ENCODE results near the gene SART1. TPM values are rescaled to one million over a fixed set of nuclear protein-coding genes. Genes with fewer than 3 reads are reported as not detected.
A peak's percentile ranks its signal among the peaks of the same experiment; 100 is the strongest.

Gene SART1
- total and polyA plus RNA-seq, 10 of the 15 experiments (the other 5 are each of a cell fraction or from before 2014, with no cell fraction given), result 6.2 to 60.5 (median 37.4) TPM

DNA sequence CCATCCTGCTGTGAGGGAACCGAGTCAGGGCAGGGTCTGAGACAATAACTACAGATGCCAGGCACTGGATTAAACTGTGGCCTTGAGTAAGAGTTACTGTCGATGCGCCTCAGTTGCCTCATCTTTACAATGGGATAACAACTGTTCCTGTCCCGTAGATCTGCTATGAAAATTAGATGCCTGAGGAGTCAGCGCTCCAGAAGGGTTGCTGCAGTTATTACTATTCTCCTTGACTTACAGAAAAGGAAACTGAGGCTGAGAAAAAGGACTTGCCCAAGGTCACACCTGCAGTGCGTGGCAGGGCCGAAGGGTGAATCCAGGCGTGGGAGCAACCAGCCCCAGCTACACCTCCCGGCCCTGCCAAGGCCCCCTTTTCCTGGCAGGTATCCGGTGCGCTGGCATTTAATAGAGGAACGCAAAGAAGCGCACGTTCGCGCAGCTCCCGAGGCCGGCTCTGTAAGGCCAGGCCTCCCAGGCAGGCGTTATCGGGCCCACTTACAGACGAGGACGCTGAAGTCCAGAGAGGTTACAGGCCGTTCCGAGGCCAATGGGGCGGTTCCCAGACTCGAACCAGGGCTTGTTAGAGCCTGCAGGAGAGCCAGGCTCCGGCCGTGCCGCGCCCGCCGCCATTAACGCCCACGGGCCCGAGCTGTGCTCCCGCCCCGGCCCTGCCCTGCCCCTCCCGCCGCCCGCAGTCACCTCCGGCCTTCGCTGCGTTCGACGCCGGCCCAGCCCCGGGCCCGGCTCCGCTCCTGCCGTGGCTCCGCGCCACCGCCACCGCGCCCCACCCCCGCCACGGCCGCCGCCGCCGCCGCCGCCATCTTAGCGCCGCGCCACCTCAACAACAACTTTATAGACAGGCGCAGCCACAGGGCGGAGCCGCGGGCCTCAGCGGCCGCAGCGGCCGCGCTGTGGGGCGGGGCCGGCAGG lies 43.1 kb upstream of the SART1 start, which contains the start of gene C11orf68:
C11orf68 (minus strand) TSS at position 852 of the 930 bp plus-strand sequence; CDS start at position 821, 31 bp downstream.
- ChIA-PET SMC1A (ENCODE audit: uncharacterized antibody, unreplicated experiment) (interaction anchor here (0.7 to 1.7 kb wide), 3 partner anchors 20 to 29 kb away, joined by 3 to 6 read pairs (median 5); no protein-coding TSS in a partner anchor), POLR2A (interaction anchor here (0.6 to 2.5 kb wide), 8 partner anchors 17 to 352 kb away, joined by 3 to 17 read pairs (median 6); partner anchors contain the start of genes CCDC85B, FIBP and FOSL1), RAD21 (ENCODE audit: unreplicated experiment) (interaction anchor here (1.0 to 1.1 kb wide), 3 partner anchors 25 to 58 kb away, joined by 3 to 4 read pairs (median 4); partner anchors contain the start of genes CCDC85B and MUS81), CTCF (interaction anchor here (0.7 to 2.1 kb wide), 9 partner anchors 12 to 207 kb away, joined by 3 to 9 read pairs (median 4); partner anchors contain the start of genes CCDC85B and KAT5)
- H3K27me3 ChIP-seq (replicated peaks in 1 of 2; ENCODE audit: control insufficient read depth in 2 of 2, insufficient read depth in 2 of 2, low read length in 1 of 2), result no peaks in the 10 kb centered on the region
- no peaks in the 10 kb centered on the region for H3K9me3 ChIP-seq (replicated peaks; ENCODE audit: control insufficient read depth, insufficient read depth, low read length)
- peak within 1 kb of the TSS; percentile 77 for H2AFZ ChIP-seq (ENCODE audit: control insufficient read depth, low read depth, low read length)
- 2% methylated on average over 56 of the region's 77 CpGs for WGBS (ENCODE audit: insufficient coverage, insufficient replicate concordance, low lambda C conversion rate, missing lambda C conversion rate)
- H3K4me3 ChIP-seq, result peak within 1 kb of the TSS; percentile 82
- peak within 1 kb of the TSS; percentile 99 for H3K9ac ChIP-seq (ENCODE audit: control insufficient read depth, insufficient read depth, low read length)
- TSS peak; percentile 79 for BruUV-seq (replicated peaks)
- H3K4me1 ChIP-seq (ENCODE audit: control insufficient read depth, insufficient read depth, low read length), result peaks cover 22% of the 10 kb centered on the region
- peaks cover 34% of the 10 kb centered on the region for H3K79me2 ChIP-seq (ENCODE audit: control insufficient read depth, insufficient read depth, low read length)
- intact Hi-C loops (cut with micrococcal nuclease; ENCODE audit: unreplicated experiment) (loop anchor here (2.0 kb wide), 1 partner anchor 42 kb away; the partner anchor contains the start of gene SART1), in situ Hi-C loops (cut with MboI) (no loop called here)
- H4K20me1 ChIP-seq (ENCODE audit: control insufficient read depth, insufficient read depth), result no peaks in the 10 kb centered on the region
- ATAC-seq (peak; percentile 65), FAIRE-seq (no peak), DNase-seq (ENCODE audit: low read depth, low spot score) (no peak)
- peak within 1 kb of the TSS; percentile 95 for H3K4me2 ChIP-seq (ENCODE audit: control insufficient read depth, insufficient read depth)
- H3K27ac ChIP-seq (ENCODE audit: control insufficient read depth, insufficient read depth), result peak within 1 kb of the TSS; percentile 91
- H3K36me3 ChIP-seq (ENCODE audit: control insufficient read depth in 2 of 2, insufficient read depth in 2 of 2, low read length in 1 of 2), result peaks cover 0 to 2% of the 10 kb centered on the region in 2 experiments; a peak in 3 of 4 replicates
- TF ChIP-seq CBX5 (IDR thresholded peaks at IDR 0.05; ENCODE audit: low read depth), result no peak
- no peak for TF ChIP-seq GABPA (IDR thresholded peaks at IDR 0.05; ENCODE audit: low read depth)
- TF ChIP-seq RB1 (IDR thresholded peaks at IDR 0.05; ENCODE audit: borderline replicate concordance), result no peak
- 0 out of 4 replicates have a peak, but pooled peaks of 1 of the 2 experiments have one; percentile 62 for TF ChIP-seq SRF (IDR thresholded peaks at IDR 0.05; ENCODE audit: low read depth in 2 of 2, low read length in 2 of 2)
- 0 out of 2 replicates have a peak, but pooled peaks have one; percentile 11 for TF ChIP-seq ZNF217 (IDR thresholded peaks at IDR 0.05)
- no peak for TF ChIP-seq SUZ12 (IDR thresholded peaks at IDR 0.05; ENCODE audit: unreplicated experiment)
- TF ChIP-seq RAD51 (IDR thresholded peaks at IDR 0.05), result no peak
- TF ChIP-seq STAT3 (IDR thresholded peaks at IDR 0.05; ENCODE audit: low read depth, low read length), result no peak
- TF ChIP-seq SIX5 (IDR thresholded peaks at IDR 0.05; ENCODE audit: low read depth, low read length, severe bottlenecking), result peak; percentile 6
- TF ChIP-seq GATAD2B (conservative IDR thresholded peaks at IDR 0.05; ENCODE audit: low read depth), result peak; percentile 3
- no peak for TF ChIP-seq SMC3 (IDR thresholded peaks at IDR 0.05; ENCODE audit: borderline replicate concordance, low read length)
- peak; percentile 95 for TF ChIP-seq YY1 (IDR thresholded peaks at IDR 0.05; ENCODE audit: low read depth, low read length)
- TF ChIP-seq TARDBP (IDR thresholded peaks at IDR 0.05; ENCODE audit: borderline replicate concordance), result peak; percentile 64
- TF ChIP-seq BMI1 (IDR thresholded peaks at IDR 0.05; ENCODE audit: borderline replicate concordance), result no peak
- TF ChIP-seq, protein P1, sequence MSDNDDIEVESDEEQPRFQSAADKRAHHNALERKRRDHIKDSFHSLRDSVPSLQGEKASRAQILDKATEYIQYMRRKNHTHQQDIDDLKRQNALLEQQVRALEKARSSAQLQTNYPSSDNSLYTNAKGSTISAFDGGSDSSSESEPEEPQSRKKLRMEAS (IDR thresholded peaks at IDR 0.05; ENCODE audit: low read depth, low read length), result no peak
- TF ChIP-seq, protein P2, sequence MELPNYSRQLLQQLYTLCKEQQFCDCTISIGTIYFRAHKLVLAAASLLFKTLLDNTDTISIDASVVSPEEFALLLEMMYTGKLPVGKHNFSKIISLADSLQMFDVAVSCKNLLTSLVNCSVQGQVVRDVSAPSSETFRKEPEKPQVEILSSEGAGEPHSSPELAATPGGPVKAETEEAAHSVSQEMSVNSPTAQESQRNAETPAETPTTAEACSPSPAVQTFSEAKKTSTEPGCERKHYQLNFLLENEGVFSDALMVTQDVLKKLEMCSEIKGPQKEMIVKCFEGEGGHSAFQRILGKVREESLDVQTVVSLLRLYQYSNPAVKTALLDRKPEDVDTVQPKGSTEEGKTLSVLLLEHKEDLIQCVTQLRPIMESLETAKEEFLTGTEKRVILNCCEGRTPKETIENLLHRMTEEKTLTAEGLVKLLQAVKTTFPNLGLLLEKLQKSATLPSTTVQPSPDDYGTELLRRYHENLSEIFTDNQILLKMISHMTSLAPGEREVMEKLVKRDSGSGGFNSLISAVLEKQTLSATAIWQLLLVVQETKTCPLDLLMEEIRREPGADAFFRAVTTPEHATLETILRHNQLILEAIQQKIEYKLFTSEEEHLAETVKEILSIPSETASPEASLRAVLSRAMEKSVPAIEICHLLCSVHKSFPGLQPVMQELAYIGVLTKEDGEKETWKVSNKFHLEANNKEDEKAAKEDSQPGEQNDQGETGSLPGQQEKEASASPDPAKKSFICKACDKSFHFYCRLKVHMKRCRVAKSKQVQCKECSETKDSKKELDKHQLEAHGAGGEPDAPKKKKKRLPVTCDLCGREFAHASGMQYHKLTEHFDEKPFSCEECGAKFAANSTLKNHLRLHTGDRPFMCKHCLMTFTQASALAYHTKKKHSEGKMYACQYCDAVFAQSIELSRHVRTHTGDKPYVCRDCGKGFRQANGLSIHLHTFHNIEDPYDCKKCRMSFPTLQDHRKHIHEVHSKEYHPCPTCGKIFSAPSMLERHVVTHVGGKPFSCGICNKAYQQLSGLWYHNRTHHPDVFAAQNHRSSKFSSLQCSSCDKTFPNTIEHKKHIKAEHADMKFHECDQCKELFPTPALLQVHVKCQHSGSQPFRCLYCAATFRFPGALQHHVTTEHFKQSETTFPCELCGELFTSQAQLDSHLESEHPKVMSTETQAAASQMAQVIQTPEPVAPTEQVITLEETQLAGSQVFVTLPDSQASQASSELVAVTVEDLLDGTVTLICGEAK (IDR thresholded peaks at IDR 0.05; ENCODE audit: borderline replicate concordance), result peak; percentile 70

All from GM12878 (cell line).